HEK293 (cell line): ENCODE results near the gene SLC2A4RG.

Experiments used
- CTCF ChIA-PET: fragments of 350-600 bp; formaldehyde crosslinking; extraction: SDS; loops from one replicate; lab custom pipeline; 2021; ENCODE audit warnings: antibody characterized with exemption; lab: Yijun Ruan, JAX
- POLR2A ChIA-PET: fragments of 300-600 bp; formaldehyde crosslinking; extraction: SDS; loops from one replicate; lab custom pipeline; 2020; ENCODE audit warnings: antibody characterized with exemption, inconsistent platforms; lab: Yijun Ruan, JAX
- H3K27ac ChIP-seq: fragments of 200-500 bp; sonication (Bioruptor generic); 2 replicates; pipeline ENCODE4 v1.5.1; 2014; ENCODE audit warnings: low read depth, low read length, control low read depth, inconsistent platforms; ENCODE audit errors: extremely low read depth
- H3K36me3 ChIP-seq, 2 experiments: fragments of 200-500 bp in 1 of 2; sonication (Bioruptor generic) in 1 of 2; 1 replicate in 1 of 2; 2 replicates in 1 of 2; pipeline ENCODE4 v1.5.1; 2014 to 2017; ENCODE audit warnings: inconsistent platforms in 2 of 2, low read length in 2 of 2; ENCODE audit not compliant: control insufficient read depth in 2 of 2, insufficient read depth in 1 of 2
- H3K4me1 ChIP-seq: fragments of 200-500 bp; sonication (Bioruptor generic); 2 replicates; pipeline ENCODE4 v1.5.1; 2014; ENCODE audit warnings: mild to moderate bottlenecking, low read length, inconsistent platforms; ENCODE audit not compliant: control insufficient read depth, insufficient read depth
- H3K4me3 ChIP-seq: 2 replicates; pipeline ENCODE4 v1.5.1; 2011; ENCODE audit warnings: low read depth, mild to moderate bottlenecking, control low read depth, low read length, moderate library complexity
- H3K9me3 ChIP-seq: fragments of 200-500 bp; sonication (Bioruptor generic); 2 replicates; pipeline ENCODE4 v1.5.1; 2014; ENCODE audit warnings: low read depth, low read length, inconsistent platforms; ENCODE audit not compliant: control insufficient read depth, insufficient read depth
- GLIS2 ChIP-seq: fragments of 450-650 bp; formaldehyde crosslinking; IDR thresholded peaks from 2 replicates; pipeline ENCODE4 v1.5.1; 2016; ENCODE audit warnings: missing biosample characterization, missing genetic modification characterization
- KLF16 ChIP-seq: fragments of 450-650 bp; formaldehyde crosslinking; IDR thresholded peaks from 2 replicates; pipeline ENCODE4 v1.5.1; 2017; ENCODE audit warnings: missing biosample characterization, missing genetic modification characterization
- OSR2 ChIP-seq: fragments of 450-650 bp; formaldehyde crosslinking; IDR thresholded peaks from 2 replicates; pipeline ENCODE4 v1.5.1; 2016; ENCODE audit warnings: missing biosample characterization, missing genetic modification characterization
- PATZ1 ChIP-seq: fragments of 450-650 bp; formaldehyde crosslinking; IDR thresholded peaks from 2 replicates; pipeline ENCODE4 v1.5.1; 2016; ENCODE audit warnings: missing biosample characterization, missing genetic modification characterization
- SCRT1 ChIP-seq: fragments of 450-650 bp; formaldehyde crosslinking; IDR thresholded peaks from 2 replicates; pipeline ENCODE4 v1.5.1; 2016; ENCODE audit warnings: missing biosample characterization, missing genetic modification characterization, borderline replicate concordance
- SCRT2 ChIP-seq: fragments of 450-650 bp; formaldehyde crosslinking; IDR thresholded peaks from 2 replicates; pipeline ENCODE4 v1.5.1; 2016; ENCODE audit warnings: missing biosample characterization, missing genetic modification characterization
- ZBTB10 ChIP-seq: fragments of 450-650 bp; formaldehyde crosslinking; IDR thresholded peaks from 2 replicates; pipeline ENCODE4 v1.5.1; 2016; ENCODE audit warnings: missing biosample characterization, missing genetic modification characterization
- ZEB2 ChIP-seq: fragments of 450-650 bp; formaldehyde crosslinking; IDR thresholded peaks from 2 replicates; pipeline ENCODE4 v1.5.1; 2016; ENCODE audit warnings: missing biosample characterization, missing genetic modification characterization
- ZNF202 ChIP-seq: fragments of 450-650 bp; formaldehyde crosslinking; IDR thresholded peaks from 2 replicates; pipeline ENCODE4 v1.5.1; 2016; ENCODE audit warnings: missing biosample characterization, missing genetic modification characterization, borderline replicate concordance
- ZNF335 ChIP-seq: fragments of 450-650 bp; formaldehyde crosslinking; conservative IDR thresholded peaks from 2 replicates; pipeline ENCODE4 v1.5.1; 2016; ENCODE audit warnings: missing biosample characterization, missing genetic modification characterization
- ZNF341 ChIP-seq: fragments of 450-650 bp; formaldehyde crosslinking; IDR thresholded peaks from 2 replicates; pipeline ENCODE4; 2016; ENCODE audit warnings: low read depth, missing biosample characterization, missing genetic modification characterization
- ZNF488 ChIP-seq: fragments of 450-650 bp; formaldehyde crosslinking; IDR thresholded peaks from 2 replicates; pipeline ENCODE4 v1.5.1; 2016; ENCODE audit warnings: missing biosample characterization, missing genetic modification characterization
- ZNF768 ChIP-seq: fragments of 450-650 bp; formaldehyde crosslinking; IDR thresholded peaks from 2 replicates; pipeline ENCODE4 v1.5.1; 2018; ENCODE audit warnings: missing biosample characterization, mild to moderate bottlenecking, missing genetic modification characterization
- TF ChIP-seq, protein P1 (sequence below): fragments of 450-650 bp; formaldehyde crosslinking; optimal IDR thresholded peaks from 2 replicates; pipeline ENCODE3; 2016; ENCODE audit warnings: missing biosample characterization, mild to moderate bottlenecking, missing genetic modification characterization
- TF ChIP-seq, protein P2 (sequence below): fragments of 450-650 bp; formaldehyde crosslinking; IDR thresholded peaks from 2 replicates; pipeline ENCODE4 v1.5.1; 2016; ENCODE audit warnings: missing biosample characterization, missing genetic modification characterization
- TF ChIP-seq, protein P3 (sequence below): fragments of 450-650 bp; formaldehyde crosslinking; IDR thresholded peaks from 2 replicates; pipeline ENCODE4 v1.5.1; 2016; ENCODE audit warnings: missing biosample characterization, missing genetic modification characterization

The SLC2A4RG gene

GRCh38 chr20:63705232-63706026 lies 34.1 kb upstream of the SLC2A4RG start (continued):
- TF ChIP-seq, protein P1, sequence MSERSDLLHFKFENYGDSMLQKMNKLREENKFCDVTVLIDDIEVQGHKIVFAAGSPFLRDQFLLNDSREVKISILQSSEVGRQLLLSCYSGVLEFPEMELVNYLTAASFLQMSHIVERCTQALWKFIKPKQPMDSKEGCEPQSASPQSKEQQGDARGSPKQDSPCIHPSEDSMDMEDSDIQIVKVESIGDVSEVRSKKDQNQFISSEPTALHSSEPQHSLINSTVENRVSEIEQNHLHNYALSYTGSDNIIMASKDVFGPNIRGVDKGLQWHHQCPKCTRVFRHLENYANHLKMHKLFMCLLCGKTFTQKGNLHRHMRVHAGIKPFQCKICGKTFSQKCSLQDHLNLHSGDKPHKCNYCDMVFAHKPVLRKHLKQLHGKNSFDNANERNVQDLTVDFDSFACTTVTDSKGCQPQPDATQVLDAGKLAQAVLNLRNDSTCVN (tag by site-specific recombination): no peak
- no peak for TF ChIP-seq SCRT2
- TF ChIP-seq ZNF202: no peak
- TF ChIP-seq OSR2 (tag by site-specific recombination): no peak
- TF ChIP-seq ZNF488 (tag by site-specific recombination): no peak
- TF ChIP-seq, all 188 proteins: peak for 0

DNA sequence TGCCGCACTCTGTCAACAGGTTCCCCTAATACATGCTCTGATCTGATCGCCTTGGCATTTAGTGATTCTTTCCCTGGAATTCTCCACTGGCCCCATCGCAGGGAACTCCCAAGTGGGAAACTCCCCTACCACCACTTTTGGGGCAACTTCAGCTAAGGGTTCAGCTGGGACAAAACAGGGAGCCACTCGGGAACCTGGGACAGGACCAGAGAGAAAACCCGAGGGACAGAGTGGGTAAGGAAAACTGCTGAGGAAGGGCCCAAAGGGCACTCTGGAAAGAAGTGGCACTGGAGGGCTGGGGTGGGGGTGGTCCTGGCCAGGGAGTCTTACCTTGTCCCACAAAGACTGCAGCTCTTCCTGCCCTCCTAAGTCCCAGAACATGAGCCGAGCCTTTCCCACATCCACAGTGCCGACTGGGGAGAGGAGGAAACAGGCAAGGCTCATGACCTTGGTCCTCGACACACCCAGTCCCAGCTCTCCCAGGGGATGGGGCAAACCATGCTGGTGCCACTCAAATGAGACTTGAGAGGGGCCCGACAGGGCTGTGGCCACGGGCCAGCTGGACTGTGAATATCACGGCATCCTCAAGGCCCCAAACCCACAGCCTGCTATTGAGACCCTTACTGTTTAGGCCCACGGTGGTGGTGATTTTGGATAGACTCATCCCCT lies 33.4 kb upstream of the SLC2A4RG start:
- peak; percentile 58; the same call in 1 of the 2 replicates for TF ChIP-seq SCRT2
- 0 out of 2 replicates have a peak, but pooled peaks have one; percentile 21 for TF ChIP-seq SCRT1
- no peak for TF ChIP-seq ZNF335
- H3K27ac ChIP-seq: no peak overlapping the region
- H3K4me3 ChIP-seq: no peak overlapping the region; the same call in 1 of the 2 replicates
- H3K9me3 ChIP-seq: no peaks in the 10 kb centered on the region
- ChIA-PET POLR2A (interaction anchor here (1.2 to 3.3 kb wide), 2 partner anchors 9 to 35 kb away, joined by 3 to 13 read pairs; no protein-coding TSS in a partner anchor), CTCF (interaction anchor here (0.7 to 0.9 kb wide), 3 partner anchors 17 to 300 kb away, joined by 3 read pairs; no protein-coding TSS in a partner anchor)
- peaks cover 19 to 58% of the 10 kb centered on the region in 2 experiments for H3K36me3 ChIP-seq
- 0 out of 2 replicates have a peak, but pooled peaks cover 3% of the 10 kb centered on the region for H3K4me1 ChIP-seq

DNA sequence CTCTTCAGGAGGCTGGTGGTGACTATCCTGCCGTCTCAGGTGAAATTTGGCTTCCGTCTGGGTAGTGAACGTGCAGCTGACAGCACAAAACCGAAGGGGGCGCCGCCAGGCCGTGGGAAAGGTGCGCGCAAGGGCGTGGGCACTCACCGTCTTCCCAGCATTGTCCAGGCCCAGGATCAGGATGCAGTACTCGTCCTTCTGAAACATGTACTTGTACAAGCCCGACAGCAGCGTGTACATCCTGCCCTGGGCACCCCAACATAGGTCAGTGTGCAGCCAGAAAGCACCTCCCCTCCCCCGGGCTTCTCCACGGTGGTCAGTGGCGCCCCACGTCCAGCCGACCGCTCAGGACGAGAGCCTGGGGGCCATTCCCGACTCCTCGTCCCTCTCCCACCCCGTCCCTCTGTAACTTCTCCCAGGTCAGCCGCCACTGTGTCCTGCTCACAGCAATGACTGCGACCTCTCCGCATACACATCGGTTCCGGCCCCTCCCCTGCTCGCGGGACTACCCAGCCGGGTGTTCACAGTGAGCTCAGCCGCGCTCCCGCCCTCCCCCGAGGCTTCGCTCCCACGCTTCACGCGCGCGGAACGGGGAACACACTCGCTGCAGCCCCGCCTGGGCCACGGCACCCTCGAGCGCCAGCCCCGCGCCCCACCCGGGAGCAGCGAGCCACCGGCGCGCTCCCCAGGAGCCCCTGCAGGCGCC lies 32.6 kb upstream of the SLC2A4RG start:
- CTCF ChIA-PET: interaction anchor here (0.6 to 1.4 kb wide), 5 partner anchors 18 to 299 kb away, joined by 3 to 4 read pairs (median 3); no protein-coding TSS in a partner anchor
- H3K36me3 ChIP-seq: peaks cover 25 to 66% of the 10 kb centered on the region in 2 experiments
- H3K4me1 ChIP-seq: 0 out of 2 replicates have a peak, but pooled peaks cover 3% of the 10 kb centered on the region
- peak overlapping the region; percentile 81 for H3K4me3 ChIP-seq
- peak overlapping the region; percentile 71; the same call in 1 of the 2 replicates for H3K27ac ChIP-seq
- POLR2A ChIA-PET: interaction anchor here (0.8 to 3.3 kb wide), 13 partner anchors 8 to 274 kb away, joined by 3 to 16 read pairs (median 7); partner anchors contain the start of genes DNAJC5, LIME1, PRPF6 and RTEL1
- H3K9me3 ChIP-seq: no peaks in the 10 kb centered on the region
- peak; percentile 36; the same call in 1 of the 2 replicates for TF ChIP-seq ZNF341 (tag by site-specific recombination)
- TF ChIP-seq, protein P2, sequence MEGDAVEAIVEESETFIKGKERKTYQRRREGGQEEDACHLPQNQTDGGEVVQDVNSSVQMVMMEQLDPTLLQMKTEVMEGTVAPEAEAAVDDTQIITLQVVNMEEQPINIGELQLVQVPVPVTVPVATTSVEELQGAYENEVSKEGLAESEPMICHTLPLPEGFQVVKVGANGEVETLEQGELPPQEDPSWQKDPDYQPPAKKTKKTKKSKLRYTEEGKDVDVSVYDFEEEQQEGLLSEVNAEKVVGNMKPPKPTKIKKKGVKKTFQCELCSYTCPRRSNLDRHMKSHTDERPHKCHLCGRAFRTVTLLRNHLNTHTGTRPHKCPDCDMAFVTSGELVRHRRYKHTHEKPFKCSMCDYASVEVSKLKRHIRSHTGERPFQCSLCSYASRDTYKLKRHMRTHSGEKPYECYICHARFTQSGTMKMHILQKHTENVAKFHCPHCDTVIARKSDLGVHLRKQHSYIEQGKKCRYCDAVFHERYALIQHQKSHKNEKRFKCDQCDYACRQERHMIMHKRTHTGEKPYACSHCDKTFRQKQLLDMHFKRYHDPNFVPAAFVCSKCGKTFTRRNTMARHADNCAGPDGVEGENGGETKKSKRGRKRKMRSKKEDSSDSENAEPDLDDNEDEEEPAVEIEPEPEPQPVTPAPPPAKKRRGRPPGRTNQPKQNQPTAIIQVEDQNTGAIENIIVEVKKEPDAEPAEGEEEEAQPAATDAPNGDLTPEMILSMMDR (tag by site-specific recombination): peak; percentile 79
- peak; percentile 36; the same call in 1 of the 2 replicates for TF ChIP-seq ZBTB10 (tag by site-specific recombination)
- peak; percentile 24; the same call in 1 of the 2 replicates for TF ChIP-seq GLIS2 (tag by site-specific recombination)
- TF ChIP-seq, protein P1 (tag by site-specific recombination): peak; percentile 98
- peak; percentile 38; the same call in 1 of the 2 replicates for TF ChIP-seq KLF16
- no peak for TF ChIP-seq ZNF768 (tag by site-specific recombination)
- TF ChIP-seq, protein P3, sequence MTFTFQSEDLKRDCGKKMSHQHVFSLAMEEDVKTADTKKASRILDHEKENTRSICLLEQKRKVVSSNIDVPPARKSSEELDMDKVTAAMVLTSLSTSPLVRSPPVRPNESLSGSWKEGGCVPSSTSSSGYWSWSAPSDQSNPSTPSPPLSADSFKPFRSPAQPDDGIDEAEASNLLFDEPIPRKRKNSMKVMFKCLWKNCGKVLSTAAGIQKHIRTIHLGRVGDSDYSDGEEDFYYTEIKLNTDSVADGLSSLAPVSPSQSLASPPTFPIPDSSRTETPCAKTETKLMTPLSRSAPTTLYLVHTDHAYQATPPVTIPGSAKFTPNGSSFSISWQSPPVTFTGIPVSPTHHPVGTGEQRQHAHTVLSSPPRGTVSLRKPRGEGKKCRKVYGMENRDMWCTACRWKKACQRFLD: no peak
- TF ChIP-seq ZEB2: peak; percentile 4; the same call in 1 of the 2 replicates
- peak; percentile 12; the same call in 1 of the 2 replicates for TF ChIP-seq PATZ1 (tag by site-specific recombination)
